Gastroesophageal sphincter (tissue), 4 donors: ENCODE measurements around the gene UTY. TPM values are rescaled to one million over a fixed set of nuclear protein-coding genes. Genes with fewer than 3 reads are reported as not detected.
A peak's percentile ranks its signal among the peaks of the same experiment; 100 is the strongest.

Experiments
- ATAC-seq: fragments of 150-250 bp; one replicate; pipeline ENCODE4 v1.9.1; 2016; ENCODE audit warnings: mild to moderate bottlenecking, moderate library complexity
- H3K27ac ChIP-seq, 4 donors: fragments of 200-600 bp; sonication (generic) in 3 of 4; 1 replicate in 3 of 4; 2 replicates in 1 of 4; pipeline ENCODE4 v1.5.1; 2016 to 2019
- H3K27me3 ChIP-seq: fragments of 200-600 bp; sonication (generic); one replicate; pipeline ENCODE4 v1.5.1; 2019
- H3K36me3 ChIP-seq, 2 donors: fragments of 200-600 bp; sonication (generic); one replicate each; pipeline ENCODE4 v1.5.1; 2019; ENCODE audit warnings: control low read depth in 1 of 2
- H3K4me1 ChIP-seq, 3 donors: fragments of 200-600 bp; sonication (generic); 1 replicate in 2 of 3; 2 replicates in 1 of 3; pipeline ENCODE4 v1.5.1; 2016 to 2019; ENCODE audit warnings: control low read depth in 2 of 3
- H3K4me3 ChIP-seq, 2 donors: fragments of 200-600 bp; sonication (generic); one replicate each; pipeline ENCODE4 v1.5.1; 2019; ENCODE audit warnings: mild to moderate bottlenecking in 1 of 2, moderate library complexity in 1 of 2
- H3K9me3 ChIP-seq, 3 donors: fragments of 200-600 bp; sonication (generic); one replicate each; pipeline ENCODE4 v1.5.1; 2017 to 2019; ENCODE audit warnings: control low read depth in 2 of 3
- CTCF ChIP-seq, 4 experiments: fragments of 200-600 bp in 2 of 4; fragments of 450-650 bp in 2 of 4; sonication (generic) in 1 of 4; IDR thresholded peaks; one replicate each; pipeline ENCODE4 v1.5.1; 2017 to 2019; ENCODE audit warnings: antibody characterized with exemption in 4 of 4, mild to moderate bottlenecking in 2 of 4, moderate library complexity in 2 of 4
- EP300 ChIP-seq: sonication (generic); formaldehyde crosslinking; IDR thresholded peaks from one replicate; pipeline ENCODE4 v1.6.1; 2017; ENCODE audit warnings: antibody characterized with exemption, mild to moderate bottlenecking
- POLR2A ChIP-seq, 2 donors: fragments of 450-650 bp; IDR thresholded peaks; one replicate each; pipeline ENCODE4 v1.6.1; 2017; ENCODE audit warnings: antibody characterized with exemption in 2 of 2, mild to moderate bottlenecking in 2 of 2, moderate library complexity in 1 of 2
- POLR2AphosphoS5 ChIP-seq: sonication (generic); formaldehyde crosslinking; IDR thresholded peaks from one replicate; pipeline ENCODE4 v1.6.1; 2017; ENCODE audit warnings: antibody characterized with exemption
- WGBS, 2 donors: methylation state at CpG; one replicate each; pipeline ENCODE4 v1.1.5; 2018; ENCODE audit warnings: low coverage in 1 of 2; 5-methylcytosine and 5-hydroxymethylcytosine counted together
- total RNA-seq, 4 donors: library from RNA; depleted of rRNA; stranded (reverse); fragments of >200 nt; gene quantifications; one replicate each; pipeline ENCODE4 v1.1.0, GENCODE V29; 2016

Gene UTY
- 10 to 100 TPM in 2 of 4 donors, under 1 TPM in 1, not detected in 1; 0.07 to 58.7 (median 27.1) TPM for total RNA-seq

- Histone ChIP-seq H3K27ac (peak within 1 kb of the TSS in 2 of 4 donors; percentile 90 to 91), H3K4me1 (peaks cover 0 to 25% (median 0%) of the 10 kb centered on the region in 3 donors), H3K4me3 (peak within 1 kb of the TSS; percentile 67 to 92), H3K36me3 (no peaks in the 10 kb centered on the region), H3K9me3 (no peaks in the 10 kb centered on the region), H3K27me3 (no peaks in the 10 kb centered on the region)
- TF ChIP-seq EP300 = no peak
- no peak for TF ChIP-seq POLR2AphosphoS5
- TF ChIP-seq POLR2A (IDR thresholded peaks at IDR 0.05) = peak in 1 of 2 donors; percentile 70
- no peak for TF ChIP-seq CTCF (IDR thresholded peaks at IDR 0.05)
- no peak for ATAC-seq
- no CpG with 5 or more reads among the region's 18 CpGs for WGBS, 2 donors
Observed at GRCh38 chrY:13479828-13480227, at the start of gene UTY. Gene UTY (minus strand): TSS chrY:13480033. CDS start chrY:13479665, 368 bp downstream.

GRCh38 chrY:13520474-13520873 lies 40.6 kb upstream of the UTY start:
- no peak for TF ChIP-seq POLR2A (IDR thresholded peaks at IDR 0.05)
- TF ChIP-seq EP300 = no peak
- no peak for TF ChIP-seq POLR2AphosphoS5
- no peak for TF ChIP-seq CTCF (IDR thresholded peaks at IDR 0.05)
- H3K9me3 ChIP-seq = no peaks in the 10 kb centered on the region
- no peaks in the 10 kb centered on the region for H3K27me3 ChIP-seq
- H3K36me3 ChIP-seq = no peaks in the 10 kb centered on the region
- WGBS, 2 donors = no CpG with 5 or more reads among the region's 1 CpG
- no peak for ATAC-seq
- H3K27ac ChIP-seq = no peak overlapping the region
- H3K4me1 ChIP-seq = no peaks in the 10 kb centered on the region
- no peak overlapping the region for H3K4me3 ChIP-seq

GRCh38 chrY:13501215-13501614 lies 21.4 kb upstream of the UTY start:
- ATAC-seq = no peak
- Histone ChIP-seq H3K27me3 (no peaks in the 10 kb centered on the region), H3K4me1 (no peaks in the 10 kb centered on the region), H3K36me3 (no peaks in the 10 kb centered on the region), H3K27ac (no peak overlapping the region), H3K4me3 (no peak overlapping the region), H3K9me3 (no peaks in the 10 kb centered on the region)
- WGBS, 2 donors = no CpG with 5 or more reads among the region's 1 CpG
- TF ChIP-seq POLR2A (IDR thresholded peaks at IDR 0.05) = no peak
- TF ChIP-seq POLR2AphosphoS5 = no peak
- no peak for TF ChIP-seq EP300
- no peak for TF ChIP-seq CTCF (IDR thresholded peaks at IDR 0.05)

GRCh38 chrY:13493737-13494136 lies 13.9 kb upstream of the UTY start:
- TF ChIP-seq EP300 (no peak), POLR2A (IDR thresholded peaks at IDR 0.05) (no peak), POLR2AphosphoS5 (no peak), CTCF (IDR thresholded peaks at IDR 0.05) (no peak)
- WGBS, 2 donors = 39% methylated on average over 2 of the region's 3 CpGs; no CpG with 5 or more reads in 1 of the 2 donors
- H3K4me3 ChIP-seq = no peak overlapping the region
- H3K4me1 ChIP-seq = no peaks in the 10 kb centered on the region
- no peaks in the 10 kb centered on the region for H3K27me3 ChIP-seq
- H3K27ac ChIP-seq = peak overlapping the region in 1 of 4 donors; percentile 14
- no peaks in the 10 kb centered on the region for H3K36me3 ChIP-seq
- ATAC-seq = no peak
- H3K9me3 ChIP-seq = no peaks in the 10 kb centered on the region

GRCh38 chrY:13492408-13492807 lies 12.6 kb upstream of the UTY start:
- no peaks in the 10 kb centered on the region for H3K27me3 ChIP-seq
- no peak overlapping the region for H3K4me3 ChIP-seq
- H3K27ac ChIP-seq = no peak overlapping the region
- no CpG with 5 or more reads among the region's 2 CpGs for WGBS, 2 donors
- no peaks in the 10 kb centered on the region for H3K9me3 ChIP-seq
- H3K36me3 ChIP-seq = no peaks in the 10 kb centered on the region
- H3K4me1 ChIP-seq = no peaks in the 10 kb centered on the region
- no peak for TF ChIP-seq EP300
- TF ChIP-seq CTCF (IDR thresholded peaks at IDR 0.05) = no peak
- TF ChIP-seq POLR2AphosphoS5 = no peak
- TF ChIP-seq POLR2A (IDR thresholded peaks at IDR 0.05) = no peak
- ATAC-seq = no peak
